Right atrium auricular region (tissue), 2 donors: ENCODE data around the gene C20orf204. TPM values are rescaled to one million over a fixed set of nuclear protein-coding genes. Genes with fewer than 3 reads are reported as not detected.

Source experiments
- DNase-seq: peaks from one replicate; pipeline ENCODE4 v3.0.0-alpha.2; 2019; ENCODE audit warnings: low spot score
- H3K27ac ChIP-seq, 2 donors: fragments of 200-600 bp; sonication (generic); 1 replicate in 1 of 2; 2 replicates in 1 of 2; pipeline ENCODE4 v1.5.1; 2016 to 2019
- H3K27me3 ChIP-seq, 2 donors: fragments of 200-600 bp; sonication (generic); one replicate each; pipeline versions ENCODE4 v1.5.1 to v1.6.0; 2017 to 2019
- H3K36me3 ChIP-seq: fragments of 200-600 bp; sonication (generic); one replicate; pipeline ENCODE4 v1.5.1; 2016
- H3K4me1 ChIP-seq, 2 donors: fragments of 200-600 bp; sonication (generic); one replicate each; pipeline versions ENCODE4 v1.5.1 to v1.6.0; 2017 to 2019
- H3K4me3 ChIP-seq, 2 donors: fragments of 200-600 bp; sonication (generic); 1 replicate in 1 of 2; 2 replicates in 1 of 2; pipeline ENCODE4 v1.5.1; 2017 to 2019; ENCODE audit warnings: mild to moderate bottlenecking in 1 of 2, moderate library complexity in 1 of 2
- H3K9me3 ChIP-seq, 2 donors: fragments of 200-600 bp; sonication (generic); one replicate each; pipeline ENCODE4 v1.5.1; 2019
- total RNA-seq, 2 donors: library from RNA; depleted of rRNA; stranded (reverse); fragments of >200 nt; gene quantifications; one replicate each; pipeline ENCODE4 v1.1.0, GENCODE V29; 2016
- TF ChIP-seq, protein P1 (sequence below), 2 donors: fragments of 200-600 bp; sonication (generic); IDR thresholded peaks; one replicate each; pipeline ENCODE4 v1.5.1; 2019; ENCODE audit warnings: antibody characterized with exemption in 2 of 2

Gene C20orf204
- total RNA-seq, 2 donors from 2014 or later = 0.07 to 0.35 TPM

DNA sequence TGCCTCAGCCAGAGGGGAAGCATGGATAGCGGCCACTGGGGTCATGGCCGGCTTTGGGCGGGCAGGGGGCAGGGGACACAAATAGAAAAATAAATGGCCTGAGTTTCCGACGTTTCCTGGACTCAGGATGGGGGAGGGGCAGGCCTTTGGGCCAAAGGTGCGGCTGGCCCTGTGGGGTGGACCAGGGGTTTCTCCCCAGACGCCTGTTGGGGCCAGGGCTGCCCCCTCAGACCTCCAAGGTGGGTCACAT lies 20.6 kb downstream of the C20orf204 start:
- DNase-seq = no peak
- Histone ChIP-seq H3K27me3 (no peaks in the 10 kb centered on the region), H3K4me1 (peaks cover 0 to 42% of the 10 kb centered on the region in 2 donors), H3K4me3 (peak overlapping the region in 1 of 2 donors; percentile 28), H3K36me3 (no peaks in the 10 kb centered on the region), H3K9me3 (no peaks in the 10 kb centered on the region), H3K27ac (peak overlapping the region; percentile 65 to 73)
- TF ChIP-seq, protein P1, sequence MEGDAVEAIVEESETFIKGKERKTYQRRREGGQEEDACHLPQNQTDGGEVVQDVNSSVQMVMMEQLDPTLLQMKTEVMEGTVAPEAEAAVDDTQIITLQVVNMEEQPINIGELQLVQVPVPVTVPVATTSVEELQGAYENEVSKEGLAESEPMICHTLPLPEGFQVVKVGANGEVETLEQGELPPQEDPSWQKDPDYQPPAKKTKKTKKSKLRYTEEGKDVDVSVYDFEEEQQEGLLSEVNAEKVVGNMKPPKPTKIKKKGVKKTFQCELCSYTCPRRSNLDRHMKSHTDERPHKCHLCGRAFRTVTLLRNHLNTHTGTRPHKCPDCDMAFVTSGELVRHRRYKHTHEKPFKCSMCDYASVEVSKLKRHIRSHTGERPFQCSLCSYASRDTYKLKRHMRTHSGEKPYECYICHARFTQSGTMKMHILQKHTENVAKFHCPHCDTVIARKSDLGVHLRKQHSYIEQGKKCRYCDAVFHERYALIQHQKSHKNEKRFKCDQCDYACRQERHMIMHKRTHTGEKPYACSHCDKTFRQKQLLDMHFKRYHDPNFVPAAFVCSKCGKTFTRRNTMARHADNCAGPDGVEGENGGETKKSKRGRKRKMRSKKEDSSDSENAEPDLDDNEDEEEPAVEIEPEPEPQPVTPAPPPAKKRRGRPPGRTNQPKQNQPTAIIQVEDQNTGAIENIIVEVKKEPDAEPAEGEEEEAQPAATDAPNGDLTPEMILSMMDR (IDR thresholded peaks at IDR 0.05) = no peak

DNA sequence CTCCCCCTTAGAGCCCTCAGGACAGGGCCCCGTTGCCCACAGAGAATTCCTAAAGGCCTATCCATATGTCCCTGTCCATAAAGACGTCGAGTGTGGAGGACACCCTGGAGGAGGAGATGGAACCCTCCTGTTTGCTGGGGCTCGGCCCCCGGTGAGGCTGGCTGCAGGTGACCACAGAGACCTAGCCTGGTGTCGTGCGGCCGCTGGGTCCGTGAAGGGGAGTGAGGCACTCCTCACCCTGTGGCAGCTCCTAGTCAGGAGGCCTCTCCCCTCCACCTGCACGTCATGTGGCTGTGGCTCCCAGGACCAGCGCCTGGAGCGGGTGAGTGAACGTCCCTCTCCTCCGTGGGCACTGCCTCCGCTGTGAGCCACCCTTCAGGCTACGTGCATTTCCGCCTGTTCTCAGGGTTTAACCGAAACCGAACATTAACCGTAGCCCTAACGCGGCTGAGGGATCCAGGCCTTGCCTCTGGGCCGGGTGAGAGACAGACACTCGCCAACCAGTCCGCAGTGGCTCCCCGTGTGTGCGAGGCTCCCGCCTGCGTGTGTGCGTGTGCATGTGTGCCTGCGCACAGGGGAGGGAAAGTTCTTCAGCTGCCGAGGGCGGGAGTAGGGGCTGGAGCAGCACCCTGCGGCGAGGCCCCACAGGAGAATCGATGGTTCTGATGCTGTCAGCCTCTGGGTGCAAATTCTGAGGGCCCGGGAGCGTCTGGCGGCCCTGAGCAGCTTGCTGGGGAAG lies 21.1 kb downstream of the C20orf204 start:
- DNase-seq = no peak
- Histone ChIP-seq H3K36me3 (no peaks in the 10 kb centered on the region), H3K27me3 (no peaks in the 10 kb centered on the region), H3K4me3 (peak overlapping the region; percentile 4 to 28), H3K9me3 (no peaks in the 10 kb centered on the region), H3K27ac (peak overlapping the region; percentile 65 to 73), H3K4me1 (peaks cover 0 to 42% of the 10 kb centered on the region in 2 donors)
- TF ChIP-seq, protein P1 (IDR thresholded peaks at IDR 0.05) = no peak

DNA sequence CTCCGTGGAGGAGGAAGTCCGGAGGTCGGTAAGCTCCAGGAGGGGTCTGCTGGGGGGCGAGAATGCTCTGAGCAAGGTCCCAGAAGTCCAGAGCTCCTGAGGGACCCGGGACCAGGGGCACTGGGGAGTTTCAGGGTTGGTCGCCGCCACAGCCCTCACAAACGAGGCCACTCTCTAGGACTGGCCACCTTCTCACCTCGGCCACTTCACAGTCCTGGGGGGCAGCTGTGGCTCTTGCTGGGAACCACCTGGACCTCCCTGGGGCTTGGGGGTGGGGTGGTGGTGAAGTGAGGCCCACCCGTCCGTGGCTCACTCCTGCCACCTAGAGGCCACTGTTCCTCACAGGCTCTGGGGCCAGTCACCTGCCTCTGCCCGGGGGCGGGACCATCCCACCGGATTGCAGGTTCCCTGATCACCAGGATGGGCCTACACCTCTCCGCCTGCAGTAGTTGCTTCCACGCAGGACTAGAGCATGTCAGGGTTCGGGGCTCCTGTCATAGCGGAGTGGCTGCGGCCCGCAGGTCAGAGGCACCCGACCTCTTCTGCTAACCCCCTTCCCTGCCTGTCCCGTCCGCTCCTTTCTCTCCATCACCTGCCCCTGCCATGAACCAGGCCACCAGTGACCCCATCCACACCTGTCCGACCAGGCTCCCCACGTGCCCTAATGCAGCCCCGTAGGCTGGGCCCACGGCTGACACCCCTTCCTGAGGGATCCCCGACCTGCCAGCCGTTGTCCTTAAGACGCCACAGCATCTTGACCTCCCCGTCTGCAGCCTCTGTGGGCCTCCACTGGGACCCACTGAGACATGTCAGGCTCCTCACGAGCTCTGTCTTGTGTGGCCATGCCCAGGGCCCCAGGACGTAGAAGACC lies 21.9 kb downstream of the C20orf204 start:
- Histone ChIP-seq H3K27ac (peak overlapping the region; percentile 65 to 73), H3K9me3 (no peaks in the 10 kb centered on the region), H3K27me3 (no peaks in the 10 kb centered on the region), H3K4me3 (peak overlapping the region; percentile 4 to 28), H3K4me1 (peaks cover 0 to 41% of the 10 kb centered on the region in 2 donors), H3K36me3 (no peaks in the 10 kb centered on the region)
- TF ChIP-seq, protein P1 (IDR thresholded peaks at IDR 0.05) = peak; percentile 78 to 85
- DNase-seq = no peak

DNA sequence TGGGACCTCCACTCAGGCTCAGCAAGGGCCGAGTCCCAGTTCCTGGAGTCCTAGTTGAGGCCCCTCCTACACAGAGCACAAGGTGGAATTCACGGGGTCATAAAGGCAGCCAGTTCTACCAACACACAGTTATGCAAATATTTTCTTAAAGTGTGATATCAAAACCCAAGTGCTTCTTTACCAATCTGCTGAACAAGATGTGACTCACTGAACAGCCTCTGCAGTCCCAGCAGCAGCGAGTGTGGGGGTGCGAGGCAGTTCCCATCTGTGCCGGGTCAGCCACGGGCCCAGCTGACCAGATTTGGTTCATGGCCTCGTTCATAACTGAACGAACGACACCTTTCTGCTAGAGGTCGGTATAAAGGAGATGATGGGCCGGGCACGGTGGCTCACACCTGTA lies 22.6 kb downstream of the C20orf204 start:
- no peak for DNase-seq
- TF ChIP-seq, protein P1 (IDR thresholded peaks at IDR 0.05) = no peak
- Histone ChIP-seq H3K4me3 (no peak overlapping the region), H3K36me3 (no peaks in the 10 kb centered on the region), H3K27me3 (no peaks in the 10 kb centered on the region), H3K4me1 (peaks cover 0 to 37% of the 10 kb centered on the region in 2 donors), H3K27ac (no peak overlapping the region), H3K9me3 (no peaks in the 10 kb centered on the region)

DNA sequence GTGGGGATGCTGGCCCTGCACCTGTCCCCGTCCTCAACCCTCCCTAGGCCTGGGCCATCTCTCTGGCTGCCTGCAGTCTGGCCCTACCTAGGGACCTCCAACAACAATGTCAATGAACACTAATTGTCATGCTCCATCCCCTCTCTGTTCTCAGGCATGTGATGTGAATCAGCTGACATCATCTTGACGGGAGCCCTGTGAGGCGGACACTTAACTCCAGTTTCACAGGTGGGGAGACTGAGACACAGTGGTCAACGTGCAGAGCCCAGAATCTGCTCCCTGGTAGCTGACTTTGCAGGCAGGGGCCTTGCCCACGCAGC lies 26.3 kb downstream of the C20orf204 start:
- Histone ChIP-seq H3K27ac (peak overlapping the region; percentile 76 to 84), H3K27me3 (no peaks in the 10 kb centered on the region), H3K4me1 (peaks cover 0 to 38% of the 10 kb centered on the region in 2 donors), H3K4me3 (peak overlapping the region; percentile 79 to 97), H3K36me3 (no peaks in the 10 kb centered on the region), H3K9me3 (no peaks in the 10 kb centered on the region)
- TF ChIP-seq, protein P1 (IDR thresholded peaks at IDR 0.05) = no peak
- DNase-seq = no peak
